Endothelial cell of hepatic sinusoid (primary cell): ENCODE measurements around the gene HOXB2.

Source experiments
- in situ Hi-C: cut with HindIII; loops from 2 replicates; pipeline ENCODE4 v1.10.0; 2017; ENCODE audit warnings: low sequenced_read_pairs

Gene HOXB2

GRCh38 chr17:48566717-48567116, 21.8 kb upstream of the HOXB2 start:
- in situ Hi-C loops = no loop called here

DNA sequence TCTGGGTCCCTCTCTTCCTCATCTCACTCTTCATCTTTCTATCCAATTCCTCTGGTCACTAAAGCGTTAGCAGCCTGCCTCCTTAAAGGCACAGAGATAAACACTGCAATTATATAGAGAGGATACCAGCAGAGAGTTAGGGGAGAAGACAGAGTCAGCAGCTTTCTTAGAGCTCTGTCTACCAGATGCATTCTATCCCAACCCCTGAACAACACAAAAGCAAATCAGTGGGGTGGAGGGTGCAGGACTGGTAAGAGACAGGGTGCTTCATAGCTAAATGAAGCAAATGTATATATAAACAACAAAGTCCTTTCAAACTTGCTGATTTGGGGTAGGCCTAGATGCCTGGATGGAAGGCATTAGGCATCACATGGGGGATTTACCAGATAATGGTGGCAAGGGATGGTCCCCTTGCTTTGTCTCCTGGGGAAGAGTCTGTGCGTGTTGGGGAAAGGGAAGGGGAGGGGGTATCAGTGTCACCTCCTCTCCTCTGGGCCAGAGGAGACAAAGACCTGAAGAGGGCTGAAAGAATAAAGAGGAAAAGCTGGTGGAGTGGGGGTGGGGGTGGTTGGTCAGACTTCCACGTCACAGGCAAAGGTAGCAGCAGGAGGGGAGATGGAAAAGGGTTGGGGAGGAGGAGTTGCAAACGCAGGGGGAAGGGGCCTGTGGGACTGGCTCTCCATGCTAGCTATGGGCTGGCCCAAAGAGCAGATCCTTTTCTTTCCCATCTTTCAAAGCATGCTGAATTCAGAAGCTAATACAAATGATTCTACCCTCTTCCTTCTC, 21.2 kb upstream of the HOXB2 start:
- in situ Hi-C loops = no loop called here

DNA sequence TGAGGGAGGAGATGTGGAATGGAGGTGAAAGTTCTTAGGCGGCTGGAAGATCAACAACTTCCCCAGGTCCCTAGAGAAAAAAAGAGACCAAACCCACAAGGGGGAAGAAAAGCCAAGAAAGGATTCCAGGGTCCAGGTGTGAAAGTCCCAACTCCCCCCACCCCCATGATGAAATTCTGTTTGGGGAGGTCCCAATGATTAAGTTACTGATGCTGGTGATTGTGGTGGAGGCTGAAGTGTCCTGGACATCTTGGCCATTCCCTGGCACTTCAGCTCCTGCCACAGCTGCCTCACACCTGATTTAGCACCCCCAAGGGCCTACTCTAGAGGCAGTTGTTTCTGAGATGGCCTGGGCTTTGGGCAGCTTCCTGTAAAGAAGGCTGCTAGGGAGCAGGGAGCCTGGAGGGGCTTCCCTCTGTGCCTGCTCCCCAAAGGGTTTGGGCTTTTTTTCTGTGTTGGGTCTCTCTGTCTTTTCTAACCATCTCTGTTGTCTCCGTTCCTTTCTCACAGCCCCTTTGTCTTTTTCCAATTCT, 20.2 kb upstream of the HOXB2 start:
- in situ Hi-C loops = no loop called here

- in situ Hi-C loops = no loop called here
These were observed 19.5 kb upstream of the HOXB2 start for GRCh38 chr17:48564188-48565021.

DNA sequence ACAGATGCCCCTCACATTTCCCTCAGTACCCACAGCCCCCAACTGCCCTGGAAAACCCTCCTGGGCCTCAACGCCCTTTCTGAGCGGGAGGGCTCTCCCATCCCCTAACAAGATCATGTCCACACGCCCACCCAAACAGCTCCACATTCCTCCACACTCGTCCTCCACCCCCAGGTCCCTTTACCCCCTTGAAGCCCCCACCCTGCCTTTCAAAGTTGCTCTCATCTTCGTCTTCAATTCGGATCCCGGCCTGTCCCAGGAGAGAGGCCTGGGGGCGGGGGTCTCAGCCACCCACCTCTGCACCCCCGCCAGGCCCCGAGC, 18.9 kb upstream of the HOXB2 start:
- in situ Hi-C loops = no loop called here

- in situ Hi-C loops = no loop called here
These were observed 18.5 kb upstream of the HOXB2 start for GRCh38 chr17:48563385-48563838.

DNA sequence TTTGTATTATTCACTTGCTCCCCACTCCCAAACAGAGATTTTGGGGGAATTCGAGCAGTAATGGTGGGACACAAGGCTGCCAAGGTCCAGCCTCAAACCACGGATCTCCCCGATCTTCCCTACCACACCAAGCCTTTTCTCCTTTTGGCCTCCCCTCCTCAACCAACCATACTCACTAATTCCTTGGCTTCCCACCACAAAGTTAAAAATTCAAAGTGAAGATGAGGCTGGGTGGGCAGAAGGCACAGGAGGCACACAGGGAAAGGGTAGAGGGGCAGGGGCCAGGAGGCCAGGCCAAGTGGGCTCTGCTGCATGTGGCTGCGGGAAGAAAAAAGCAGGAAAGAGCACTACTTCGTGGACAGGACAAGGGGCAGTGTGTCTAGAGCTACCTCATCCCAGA, 18.0 kb upstream of the HOXB2 start:
- in situ Hi-C loops = no loop called here

- in situ Hi-C loops = no loop called here
These were observed 17.2 kb upstream of the HOXB2 start for GRCh38 chr17:48561884-48562810.

DNA sequence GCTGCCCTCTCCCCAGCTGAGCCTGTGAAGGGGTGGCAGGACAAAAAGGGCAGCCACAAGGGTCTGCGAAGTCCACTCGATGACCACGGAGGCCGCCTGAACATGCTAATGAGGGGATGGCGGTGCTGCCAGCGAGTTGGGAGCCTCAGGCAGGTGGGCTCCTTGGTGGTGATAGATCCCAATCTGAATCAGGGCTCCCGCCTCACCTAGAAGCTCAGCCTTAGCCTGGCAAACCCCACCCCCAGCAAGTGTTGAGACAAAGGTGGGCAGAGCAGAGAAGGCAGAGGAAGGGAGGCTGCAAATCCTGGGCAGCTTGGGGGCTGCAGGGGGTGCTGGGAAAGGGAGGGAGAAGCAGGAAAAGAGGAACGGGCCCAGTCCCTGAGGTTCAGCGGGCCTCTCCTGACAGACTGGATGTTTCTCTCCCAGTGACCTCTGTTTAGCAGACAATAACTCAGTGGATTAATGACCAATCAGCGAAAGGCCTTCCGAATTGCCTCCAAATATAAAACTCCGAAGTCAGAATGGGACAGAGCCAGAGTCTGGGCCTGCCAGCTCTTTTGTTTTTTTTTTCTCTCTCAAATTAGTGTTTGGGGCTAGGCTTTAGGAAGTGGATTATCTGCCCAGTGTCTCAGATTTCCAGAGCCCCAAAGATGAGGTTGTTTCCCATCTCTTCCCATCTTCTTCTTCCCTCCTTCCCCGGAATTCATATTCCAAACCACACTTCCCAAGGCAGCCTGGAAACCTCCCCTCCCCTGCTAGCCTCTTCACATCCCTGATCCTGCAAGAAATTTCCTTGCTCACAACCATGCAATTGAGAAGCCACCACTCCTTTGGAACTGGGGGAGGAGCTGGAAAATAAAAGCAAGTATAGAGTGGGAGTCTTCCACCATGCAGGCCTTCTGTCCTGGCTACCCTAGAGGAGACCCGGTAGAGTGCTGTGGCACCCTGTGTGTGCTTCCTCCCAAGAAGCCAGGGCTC, 15.2 kb upstream of the HOXB2 start:
- in situ Hi-C loops = no loop called here

DNA sequence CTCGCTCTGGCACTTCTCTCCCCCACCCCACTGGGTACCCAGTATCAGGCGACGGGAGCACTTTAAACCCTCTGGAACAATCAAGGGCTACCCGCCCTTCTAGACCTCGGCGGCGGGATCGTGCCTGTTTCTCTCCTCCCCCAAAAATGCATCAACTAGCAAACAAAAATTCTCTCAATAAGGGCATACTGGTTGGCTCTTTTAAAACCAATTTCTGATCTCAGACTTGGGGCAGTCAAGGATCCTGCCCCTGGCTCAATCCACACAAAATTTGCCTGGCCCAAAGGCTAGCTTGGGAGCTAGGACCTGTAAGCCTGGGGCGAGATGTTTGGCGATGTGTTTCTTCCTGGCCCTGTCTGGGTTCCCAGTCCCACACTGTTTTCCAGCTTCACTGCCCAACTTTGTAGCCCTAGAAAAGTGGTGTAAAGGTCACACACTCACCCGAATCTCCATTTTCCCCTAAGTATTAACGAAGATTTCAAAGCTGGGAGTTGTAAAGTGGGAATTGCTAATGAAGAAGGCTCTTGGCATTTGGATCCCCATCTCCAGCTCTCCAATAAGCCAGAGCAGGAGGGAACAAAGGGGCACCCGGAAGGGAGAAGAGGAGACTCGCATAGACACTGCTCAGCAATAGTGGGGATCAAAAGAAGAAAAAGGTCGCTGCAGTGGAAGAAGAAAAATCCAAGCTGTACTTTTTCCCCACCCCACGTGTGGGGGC, 14.4 kb upstream of the HOXB2 start:
- in situ Hi-C loops = no loop called here

GRCh38 chr17:48558831-48559121, 13.9 kb upstream of the HOXB2 start:
- in situ Hi-C loops = no loop called here

- in situ Hi-C loops = no loop called here
These were observed 13.3 kb upstream of the HOXB2 start for GRCh38 chr17:48558057-48558830.

DNA sequence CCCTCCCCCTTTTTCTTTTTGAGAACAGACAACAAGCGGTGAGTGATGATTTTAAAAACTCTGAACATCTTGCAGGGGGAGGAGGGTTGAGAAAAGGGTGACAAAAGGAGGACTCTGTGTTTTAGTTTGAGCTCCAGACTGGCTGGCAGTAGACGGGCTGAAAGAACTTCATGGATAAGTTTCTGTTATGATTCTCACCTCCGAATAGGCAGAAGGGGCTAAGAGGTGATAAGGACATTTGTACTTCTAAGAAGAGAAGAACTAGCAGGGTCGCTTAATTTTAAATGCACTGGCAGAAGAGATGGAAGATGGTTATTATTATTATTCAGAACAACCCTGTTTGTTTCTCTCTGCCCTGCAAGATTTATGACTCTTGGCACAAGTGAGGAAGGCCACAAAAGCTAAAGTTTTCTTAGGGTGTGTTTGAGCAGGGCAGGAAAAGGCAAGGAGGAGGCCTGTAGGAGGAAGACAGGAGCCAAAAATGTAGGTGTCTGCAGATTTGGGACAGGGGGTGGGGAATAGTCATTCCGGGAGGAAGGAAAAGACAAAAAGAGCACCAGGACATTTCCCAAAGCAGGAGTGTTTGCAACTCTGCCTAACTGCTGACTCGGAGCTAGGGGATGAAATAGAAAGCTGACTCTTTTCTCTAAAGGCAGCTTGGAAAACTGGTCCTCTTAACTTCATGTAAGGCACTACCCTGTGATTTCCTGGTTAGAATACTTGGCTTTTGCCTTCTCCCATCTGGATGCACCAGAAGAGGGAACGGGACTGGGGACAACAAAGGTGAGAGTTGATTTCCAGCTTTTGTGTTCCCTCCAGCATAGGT, 11.9 kb upstream of the HOXB2 start:
- in situ Hi-C loops = no loop called here

DNA sequence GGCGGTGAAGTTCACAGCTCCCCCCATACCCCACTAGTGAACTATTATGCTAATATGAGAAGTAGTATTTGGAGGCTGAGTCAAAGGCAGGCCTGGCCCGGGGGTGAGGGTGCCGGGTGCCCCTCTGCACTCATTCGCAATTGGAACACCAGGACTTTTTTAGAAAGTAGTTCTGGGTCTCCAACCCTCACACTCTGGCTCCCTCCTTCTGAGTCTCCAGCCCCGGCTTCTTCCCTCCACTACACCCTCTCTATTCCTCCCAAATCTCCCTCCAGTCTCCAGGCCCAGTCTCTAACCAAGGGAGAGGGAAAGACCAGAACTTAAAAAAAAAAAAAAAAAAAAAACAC, 11.3 kb upstream of the HOXB2 start:
- in situ Hi-C loops = no loop called here

- in situ Hi-C loops = no loop called here
These were observed 10.6 kb upstream of the HOXB2 start for GRCh38 chr17:48555258-48556228.

GRCh38 chr17:48554412-48555257, 9.7 kb upstream of the HOXB2 start:
- in situ Hi-C loops = no loop called here
